WTC11 (cell line): ENCODE results near the gene PACS1. TPM values are rescaled to one million over a fixed set of nuclear protein-coding genes. Genes with fewer than 3 reads are reported as not detected.
A peak's percentile ranks its signal among the peaks of the same experiment; 100 is the strongest.

Experiments
- ATAC-seq: fragments of 200-7000 bp; cut with Tn5 transposase; 2 replicates; pipeline ENCODE4 v1.10.0; 2021; ENCODE audit warnings: mild to moderate bottlenecking, moderate library complexity
- CTCF ChIA-PET: fragments of 300-600 bp; sonication (Branson Sonifier 250); formaldehyde crosslinking; loops from one replicate; lab custom pipeline; 2021; ENCODE audit warnings: antibody characterized with exemption; lab: Charles Lee
- POLR2A ChIA-PET: fragments of 350-600 bp; sonication (Branson Sonifier 250); formaldehyde crosslinking; loops from one replicate; lab custom pipeline; 2021; ENCODE audit warnings: antibody characterized with exemption; lab: Charles Lee
- DNase-seq: peaks from one replicate; pipeline ENCODE4 v3.0.0; 2021; ENCODE audit warnings: low spot score
- H3K27ac Mint-ChIP-seq: 2 replicates; pipeline ENCODE4 v1.8.0; 2021; ENCODE audit warnings: mixed read lengths
- H3K27me3 Mint-ChIP-seq: 2 replicates; pipeline ENCODE4 v1.8.0; 2021; ENCODE audit warnings: low read depth, mild to moderate bottlenecking, moderate library complexity, mixed read lengths
- H3K36me3 Mint-ChIP-seq: 2 replicates; pipeline ENCODE4 v1.8.0; 2021; ENCODE audit warnings: mixed read lengths
- H3K4me1 Mint-ChIP-seq: 2 replicates; pipeline ENCODE4 v1.8.0; 2022; ENCODE audit warnings: mixed read lengths
- H3K4me3 Mint-ChIP-seq: 2 replicates; pipeline ENCODE4 v1.8.0; 2021; ENCODE audit warnings: mild to moderate bottlenecking, moderate library complexity, mixed read lengths
- H3K9me3 Mint-ChIP-seq: 2 replicates; pipeline ENCODE4 v1.8.0; 2021; ENCODE audit warnings: mixed read lengths
- ATF1 ChIP-seq: sonication (generic); formaldehyde crosslinking; IDR thresholded peaks from 2 replicates; pipeline ENCODE4 v1.8.1; 2023; ENCODE audit warnings: mild to moderate bottlenecking, moderate library complexity, missing genetic modification reagents
- FOXP1 ChIP-seq: sonication (generic); formaldehyde crosslinking; IDR thresholded peaks from 2 replicates; pipeline ENCODE4 v1.8.0; 2022; ENCODE audit warnings: missing genetic modification reagents, mild to moderate bottlenecking, moderate library complexity, borderline replicate concordance
- GTF2I ChIP-seq: fragments of 250-450 bp; sonication (Bioruptor Pico); conservative IDR thresholded peaks from 2 replicates; pipeline ENCODE4 v1.4.0; 2021; ENCODE audit warnings: mild to moderate bottlenecking
- IRF2 ChIP-seq: sonication (generic); formaldehyde crosslinking; IDR thresholded peaks from 2 replicates; pipeline ENCODE4 v1.8.0; 2022; ENCODE audit warnings: low read depth, missing genetic modification reagents, borderline replicate concordance
- JUN ChIP-seq: sonication (generic); formaldehyde crosslinking; IDR thresholded peaks from 2 replicates; pipeline ENCODE4 v1.8.0; 2023; ENCODE audit warnings: mild to moderate bottlenecking, missing genetic modification reagents
- MLX ChIP-seq: sonication (generic); formaldehyde crosslinking; IDR thresholded peaks from 2 replicates; pipeline ENCODE4 v1.8.1; 2023; ENCODE audit warnings: mild to moderate bottlenecking, missing genetic modification reagents, moderate library complexity
- NR2C2 ChIP-seq: sonication (generic); formaldehyde crosslinking; IDR thresholded peaks from 2 replicates; pipeline ENCODE4 v1.8.0; 2022; ENCODE audit warnings: mild to moderate bottlenecking, missing genetic modification reagents
- TCF7 ChIP-seq: sonication (generic); formaldehyde crosslinking; IDR thresholded peaks from 2 replicates; pipeline ENCODE4 v1.8.0; 2022; ENCODE audit warnings: mild to moderate bottlenecking, low read depth, missing genetic modification reagents, moderate library complexity
- TP53 ChIP-seq: sonication (generic); formaldehyde crosslinking; IDR thresholded peaks from 2 replicates; pipeline ENCODE4 v1.8.1; 2023; ENCODE audit warnings: mild to moderate bottlenecking, missing genetic modification reagents
- ZMAT4 ChIP-seq: fragments of 250-450 bp; sonication (Bioruptor Pico); IDR thresholded peaks from 2 replicates; pipeline ENCODE4 v1.9.0; 2021; ENCODE audit warnings: mild to moderate bottlenecking
- ZNF317 ChIP-seq: sonication (generic); formaldehyde crosslinking; IDR thresholded peaks from 2 replicates; pipeline ENCODE4 v1.8.1; 2023; ENCODE audit warnings: low read depth, mild to moderate bottlenecking, moderate library complexity, missing genetic modification reagents, borderline replicate concordance
- ZNF416 ChIP-seq: fragments of 250-450 bp; sonication (Bioruptor Pico); IDR thresholded peaks from 2 replicates; pipeline ENCODE4 v1.9.0; 2021; ENCODE audit warnings: mild to moderate bottlenecking, inconsistent platforms
- ZNF423 ChIP-seq: fragments of 250-450 bp; sonication (Bioruptor Pico); IDR thresholded peaks from 2 replicates; pipeline ENCODE4 v2.1.2; 2022; ENCODE audit warnings: mild to moderate bottlenecking, moderate library complexity
- ZNF425 ChIP-seq: fragments of 250-450 bp; sonication (Bioruptor Pico); conservative IDR thresholded peaks from 2 replicates; pipeline ENCODE4 v1.9.0; 2021; ENCODE audit warnings: mild to moderate bottlenecking
- total RNA-seq: library from RNA; stranded (reverse); gene quantifications from 3 replicates; pipeline ENCODE4 v1.2.3, GENCODE V29; 2021
- TF ChIP-seq, protein P1 (sequence below): fragments of 250-450 bp; sonication (Bioruptor Pico); IDR thresholded peaks from 2 replicates; pipeline ENCODE4 v2.1.2; 2022; ENCODE audit warnings: mild to moderate bottlenecking, moderate library complexity
- TF ChIP-seq, protein P2 (sequence below): sonication (generic); formaldehyde crosslinking; IDR thresholded peaks from 2 replicates; pipeline ENCODE4 v1.8.1; 2023; ENCODE audit warnings: mild to moderate bottlenecking, missing genetic modification reagents, moderate library complexity
- TF ChIP-seq, protein P3 (sequence below): sonication (generic); formaldehyde crosslinking; IDR thresholded peaks from 2 replicates; pipeline ENCODE4 v1.8.0; 2023; ENCODE audit warnings: missing genetic modification reagents, mild to moderate bottlenecking, borderline replicate concordance

PACS1 gene
- total RNA-seq, 1 experiment from 2014 or later = 34.8 TPM

GRCh38 chr11:66242095-66242765 lies 172.2 kb downstream of the PACS1 start:
- H3K4me3 Mint-ChIP-seq = no peak overlapping the region
- H3K9me3 Mint-ChIP-seq = no peaks in the 10 kb centered on the region
- no peak overlapping the region; the same call in 1 of the 2 replicates for H3K27ac Mint-ChIP-seq
- DNase-seq (no peak), ATAC-seq (no peak)
- TF ChIP-seq ZNF425 (CRISPR knock-in tag) (no peak), FOXP1 (no peak), JUN (CRISPR knock-in tag) (no peak), TP53 (no peak), GTF2I (CRISPR knock-in tag) (no peak)
- TF ChIP-seq, protein P1, sequence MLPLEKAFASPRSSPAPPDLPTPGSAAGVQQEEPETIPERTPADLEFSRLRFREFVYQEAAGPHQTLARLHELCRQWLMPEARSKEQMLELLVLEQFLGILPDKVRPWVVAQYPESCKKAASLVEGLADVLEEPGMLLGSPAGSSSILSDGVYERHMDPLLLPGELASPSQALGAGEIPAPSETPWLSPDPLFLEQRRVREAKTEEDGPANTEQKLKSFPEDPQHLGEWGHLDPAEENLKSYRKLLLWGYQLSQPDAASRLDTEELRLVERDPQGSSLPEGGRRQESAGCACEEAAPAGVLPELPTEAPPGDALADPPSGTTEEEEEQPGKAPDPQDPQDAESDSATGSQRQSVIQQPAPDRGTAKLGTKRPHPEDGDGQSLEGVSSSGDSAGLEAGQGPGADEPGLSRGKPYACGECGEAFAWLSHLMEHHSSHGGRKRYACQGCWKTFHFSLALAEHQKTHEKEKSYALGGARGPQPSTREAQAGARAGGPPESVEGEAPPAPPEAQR (CRISPR knock-in tag) = no peak
- no peaks in the 10 kb centered on the region for H3K27me3 Mint-ChIP-seq
- CTCF ChIA-PET = interaction anchor here (0.9 to 1.5 kb wide), 2 partner anchors 20 to 69 kb away, joined by 5 to 9 read pairs; no protein-coding TSS in a partner anchor
- POLR2A ChIA-PET = interaction anchor here (1.1 kb wide), 1 partner anchor 13 kb away, joined by 5 read pairs; no protein-coding TSS in a partner anchor
- H3K4me1 Mint-ChIP-seq = no peaks in the 10 kb centered on the region
- H3K36me3 Mint-ChIP-seq = peaks cover 2% of the 10 kb centered on the region; the same call in 1 of the 2 replicates

- no peaks in the 10 kb centered on the region for H3K9me3 Mint-ChIP-seq
- peak overlapping the region; percentile 58; the same call in 1 of the 2 replicates for H3K27ac Mint-ChIP-seq
- H3K36me3 Mint-ChIP-seq = peaks cover 2% of the 10 kb centered on the region; the same call in 1 of the 2 replicates
- TF ChIP-seq IRF2 (CRISPR knock-in tag) (no peak), TP53 (no peak), ZNF317 (CRISPR knock-in tag) (no peak), ZMAT4 (CRISPR knock-in tag) (no peak)
- no peaks in the 10 kb centered on the region for H3K4me1 Mint-ChIP-seq
- ATAC-seq = no peak
- no peak overlapping the region for H3K4me3 Mint-ChIP-seq
- no peaks in the 10 kb centered on the region; the same call in 1 of the 2 replicates for H3K27me3 Mint-ChIP-seq
- ChIA-PET POLR2A (no interaction called here), CTCF (interaction anchor here (0.6 to 1.3 kb wide), 2 partner anchors 22 to 69 kb away, joined by 3 to 6 read pairs; no protein-coding TSS in a partner anchor)
- no peak for DNase-seq
Observed at GRCh38 chr11:66243782-66244535, 173.9 kb downstream of the PACS1 start.

- DNase-seq (no peak), ATAC-seq (no peak)
- no peaks in the 10 kb centered on the region for H3K4me1 Mint-ChIP-seq
- CTCF ChIA-PET = interaction anchor here (1.3 kb wide), 2 partner anchors 18 to 25 kb away, joined by 4 to 5 read pairs; no protein-coding TSS in a partner anchor
- H3K27ac Mint-ChIP-seq = peak overlapping the region; percentile 31
- POLR2A ChIA-PET = no interaction called here
- no peaks in the 10 kb centered on the region for H3K36me3 Mint-ChIP-seq
- no peaks in the 10 kb centered on the region for H3K9me3 Mint-ChIP-seq
- no peaks in the 10 kb centered on the region; the same call in 1 of the 2 replicates for H3K27me3 Mint-ChIP-seq
- H3K4me3 Mint-ChIP-seq = no peak overlapping the region
- TF ChIP-seq, protein P1 (CRISPR knock-in tag) = no peak
- TF ChIP-seq ATF1 (CRISPR knock-in tag) = no peak
- TF ChIP-seq ZNF416 (CRISPR knock-in tag) = no peak
- no peak for TF ChIP-seq TCF7 (CRISPR knock-in tag)
- TF ChIP-seq NR2C2 (CRISPR knock-in tag) = no peak
- TF ChIP-seq, protein P2, sequence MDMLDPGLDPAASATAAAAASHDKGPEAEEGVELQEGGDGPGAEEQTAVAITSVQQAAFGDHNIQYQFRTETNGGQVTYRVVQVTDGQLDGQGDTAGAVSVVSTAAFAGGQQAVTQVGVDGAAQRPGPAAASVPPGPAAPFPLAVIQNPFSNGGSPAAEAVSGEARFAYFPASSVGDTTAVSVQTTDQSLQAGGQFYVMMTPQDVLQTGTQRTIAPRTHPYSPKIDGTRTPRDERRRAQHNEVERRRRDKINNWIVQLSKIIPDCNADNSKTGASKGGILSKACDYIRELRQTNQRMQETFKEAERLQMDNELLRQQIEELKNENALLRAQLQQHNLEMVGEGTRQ (CRISPR knock-in tag) = no peak
- no peak for TF ChIP-seq ZNF423 (CRISPR knock-in tag)
- TF ChIP-seq MLX (CRISPR knock-in tag) = no peak
- TF ChIP-seq GTF2I (CRISPR knock-in tag) = no peak
- TF ChIP-seq, protein P3, sequence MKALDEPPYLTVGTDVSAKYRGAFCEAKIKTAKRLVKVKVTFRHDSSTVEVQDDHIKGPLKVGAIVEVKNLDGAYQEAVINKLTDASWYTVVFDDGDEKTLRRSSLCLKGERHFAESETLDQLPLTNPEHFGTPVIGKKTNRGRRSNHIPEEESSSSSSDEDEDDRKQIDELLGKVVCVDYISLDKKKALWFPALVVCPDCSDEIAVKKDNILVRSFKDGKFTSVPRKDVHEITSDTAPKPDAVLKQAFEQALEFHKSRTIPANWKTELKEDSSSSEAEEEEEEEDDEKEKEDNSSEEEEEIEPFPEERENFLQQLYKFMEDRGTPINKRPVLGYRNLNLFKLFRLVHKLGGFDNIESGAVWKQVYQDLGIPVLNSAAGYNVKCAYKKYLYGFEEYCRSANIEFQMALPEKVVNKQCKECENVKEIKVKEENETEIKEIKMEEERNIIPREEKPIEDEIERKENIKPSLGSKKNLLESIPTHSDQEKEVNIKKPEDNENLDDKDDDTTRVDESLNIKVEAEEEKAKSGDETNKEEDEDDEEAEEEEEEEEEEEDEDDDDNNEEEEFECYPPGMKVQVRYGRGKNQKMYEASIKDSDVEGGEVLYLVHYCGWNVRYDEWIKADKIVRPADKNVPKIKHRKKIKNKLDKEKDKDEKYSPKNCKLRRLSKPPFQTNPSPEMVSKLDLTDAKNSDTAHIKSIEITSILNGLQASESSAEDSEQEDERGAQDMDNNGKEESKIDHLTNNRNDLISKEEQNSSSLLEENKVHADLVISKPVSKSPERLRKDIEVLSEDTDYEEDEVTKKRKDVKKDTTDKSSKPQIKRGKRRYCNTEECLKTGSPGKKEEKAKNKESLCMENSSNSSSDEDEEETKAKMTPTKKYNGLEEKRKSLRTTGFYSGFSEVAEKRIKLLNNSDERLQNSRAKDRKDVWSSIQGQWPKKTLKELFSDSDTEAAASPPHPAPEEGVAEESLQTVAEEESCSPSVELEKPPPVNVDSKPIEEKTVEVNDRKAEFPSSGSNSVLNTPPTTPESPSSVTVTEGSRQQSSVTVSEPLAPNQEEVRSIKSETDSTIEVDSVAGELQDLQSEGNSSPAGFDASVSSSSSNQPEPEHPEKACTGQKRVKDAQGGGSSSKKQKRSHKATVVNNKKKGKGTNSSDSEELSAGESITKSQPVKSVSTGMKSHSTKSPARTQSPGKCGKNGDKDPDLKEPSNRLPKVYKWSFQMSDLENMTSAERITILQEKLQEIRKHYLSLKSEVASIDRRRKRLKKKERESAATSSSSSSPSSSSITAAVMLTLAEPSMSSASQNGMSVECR (CRISPR knock-in tag) = no peak
Observed at GRCh38 chr11:66247295-66247694, 177.2 kb downstream of the PACS1 start.
